HG02610 (cell line): ENCODE results near the gene EMP3.
"Not testable (repeated sequence)": the region's sequence is repeated elsewhere in the genome, so short reads cannot be mapped to it uniquely, and the experiment has no call there.

Source experiments
- ATAC-seq: cut with Tn5 transposase; IDR thresholded peaks from one replicate; pipeline ENCODE4 v1.9.1; 2021; ENCODE audit warnings: mild to moderate bottlenecking, moderate library complexity; ENCODE audit not compliant: unreplicated experiment

The EMP3 gene, protein sequence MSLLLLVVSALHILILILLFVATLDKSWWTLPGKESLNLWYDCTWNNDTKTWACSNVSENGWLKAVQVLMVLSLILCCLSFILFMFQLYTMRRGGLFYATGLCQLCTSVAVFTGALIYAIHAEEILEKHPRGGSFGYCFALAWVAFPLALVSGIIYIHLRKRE

DNA sequence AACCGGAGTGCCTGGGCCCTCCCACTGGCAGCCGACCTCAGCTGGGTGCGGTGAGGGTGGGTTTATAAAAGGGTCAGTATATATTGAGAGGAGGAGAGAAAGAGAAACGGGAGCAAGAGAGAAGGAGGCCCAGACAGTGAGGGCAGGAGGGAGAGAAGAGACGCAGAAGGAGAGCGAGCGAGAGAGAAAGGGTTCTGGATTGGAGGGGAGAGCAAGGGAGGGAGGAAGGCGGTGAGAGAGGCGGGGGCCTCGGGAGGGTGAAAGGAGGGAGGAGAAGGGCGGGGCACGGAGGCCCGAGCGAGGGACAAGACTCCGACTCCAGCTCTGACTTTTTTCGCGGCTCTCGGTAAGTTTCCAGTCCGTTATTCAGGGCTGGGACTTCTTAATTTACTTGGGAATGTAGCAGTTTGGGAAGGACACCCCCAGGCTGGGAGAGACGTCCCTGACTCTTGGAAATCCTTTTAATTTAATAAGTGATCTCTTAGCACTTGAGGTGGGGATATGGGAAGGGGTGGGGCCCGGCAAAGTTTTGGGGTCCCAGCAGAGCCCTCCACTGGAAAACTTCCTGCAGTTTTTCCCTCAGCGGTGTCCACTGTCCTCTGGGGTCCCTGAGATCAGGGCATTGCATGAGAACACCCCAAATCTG, at the start of gene EMP3:
TSS of gene EMP3 (plus strand) at position 288 of the 646 bp plus-strand sequence. CDS start 1,293 bp downstream, outside the sequence.
- no peak for ATAC-seq

- no peak for ATAC-seq
Observed at GRCh38 chr19:48279747-48280146, 45.6 kb upstream of the EMP3 start.

- ATAC-seq = no peak
Observed at GRCh38 chr19:48283908-48284307, 41.4 kb upstream of the EMP3 start.

DNA sequence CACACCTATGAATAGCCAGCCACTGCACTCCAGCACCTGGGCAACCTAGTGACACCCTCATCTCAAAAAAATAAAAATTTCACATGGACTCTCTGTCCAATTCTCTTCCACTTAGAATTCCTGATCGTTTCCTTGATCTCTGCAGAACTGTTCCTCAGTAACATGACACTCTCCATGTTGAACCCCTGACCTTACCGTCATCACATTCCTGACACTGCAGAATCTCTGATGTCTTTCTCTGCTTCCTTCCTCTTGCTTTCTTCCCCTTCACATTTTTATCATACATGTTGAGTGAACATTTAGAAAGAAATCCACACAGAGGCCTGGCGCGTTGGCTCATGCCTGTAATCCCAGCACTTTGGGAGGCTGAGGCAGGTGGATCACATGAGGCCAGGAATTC, 40.5 kb upstream of the EMP3 start:
- no peak for ATAC-seq

DNA sequence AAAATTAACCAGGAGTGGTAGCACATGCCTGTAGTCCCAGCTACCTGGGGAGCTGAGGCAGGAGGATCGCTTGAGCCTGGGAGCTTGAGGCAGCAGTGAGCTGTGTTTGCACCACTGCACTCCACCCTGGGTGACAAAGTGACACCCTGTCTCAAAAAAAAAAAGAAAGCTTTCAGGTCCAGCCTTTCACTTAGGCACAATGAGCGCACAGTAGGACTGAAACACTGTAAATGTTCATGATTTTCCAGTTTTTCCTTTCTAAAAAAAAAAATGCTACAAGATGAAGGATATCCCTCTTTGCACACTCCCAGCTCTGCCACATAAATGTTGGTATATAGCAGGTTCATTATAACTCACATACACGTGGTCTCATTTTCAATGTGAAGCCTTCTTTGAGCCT, 37.6 kb upstream of the EMP3 start:
- ATAC-seq = no peak

- ATAC-seq = no peak
Observed at GRCh38 chr19:48290401-48290770, 35.0 kb upstream of the EMP3 start.

DNA sequence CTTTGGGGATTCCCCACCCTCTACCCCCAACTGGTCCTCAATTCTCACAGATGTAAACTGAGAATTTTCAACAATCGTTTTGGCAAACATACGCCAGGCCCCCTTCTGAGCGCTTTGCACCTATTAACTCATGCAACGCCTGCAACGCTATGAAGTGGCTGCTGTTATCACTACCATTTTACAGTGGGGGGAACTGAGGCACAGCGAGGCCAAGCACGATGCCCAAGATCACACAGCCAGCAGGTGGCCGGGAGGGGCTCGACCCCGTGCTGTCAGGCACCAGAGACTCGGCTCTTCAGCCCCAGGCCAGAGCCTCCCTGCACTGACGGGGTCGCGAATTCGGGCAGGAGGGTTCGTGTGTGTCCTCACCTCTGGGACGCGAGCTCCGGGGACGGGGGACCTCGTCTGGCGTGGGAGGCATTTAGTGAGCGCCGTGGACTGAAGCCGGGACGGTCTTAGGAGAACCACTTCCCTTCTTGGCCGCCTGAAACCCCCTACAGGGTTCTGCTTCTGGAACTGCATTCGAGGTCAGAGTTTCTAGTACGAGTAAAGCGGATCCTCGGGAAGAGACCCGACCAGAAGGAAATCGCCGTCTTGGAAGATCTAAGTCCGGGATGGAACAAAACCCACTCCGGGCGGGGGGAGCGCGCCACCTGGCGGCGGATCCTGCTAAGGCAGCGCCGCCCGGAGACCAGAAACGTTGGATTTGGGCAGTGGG, 34.4 kb upstream of the EMP3 start:
- no peak for ATAC-seq

DNA sequence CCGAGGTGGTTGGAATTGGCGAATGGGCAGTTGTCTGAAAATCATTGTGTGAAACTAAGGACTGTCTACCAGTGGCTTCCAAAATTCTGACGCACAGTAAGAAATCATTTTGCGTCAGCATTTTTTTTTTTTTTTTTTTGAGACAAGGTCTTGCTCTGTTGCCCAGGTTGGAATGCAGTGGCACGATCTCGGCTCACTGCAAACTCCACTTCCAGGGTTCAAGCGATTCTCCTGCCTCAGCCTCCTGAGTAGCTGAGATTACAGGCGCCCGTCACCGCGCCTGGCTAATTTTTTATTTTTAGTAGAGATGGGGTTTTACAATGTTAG, 33.9 kb upstream of the EMP3 start:
- not testable (repeated sequence) for ATAC-seq

GRCh38 chr19:48292798-48293197, 32.6 kb upstream of the EMP3 start:
- ATAC-seq = no peak

GRCh38 chr19:48295458-48295857, 29.9 kb upstream of the EMP3 start:
- ATAC-seq = no peak

GRCh38 chr19:48296963-48297734, 28.2 kb upstream of the EMP3 start:
- no peak for ATAC-seq

DNA sequence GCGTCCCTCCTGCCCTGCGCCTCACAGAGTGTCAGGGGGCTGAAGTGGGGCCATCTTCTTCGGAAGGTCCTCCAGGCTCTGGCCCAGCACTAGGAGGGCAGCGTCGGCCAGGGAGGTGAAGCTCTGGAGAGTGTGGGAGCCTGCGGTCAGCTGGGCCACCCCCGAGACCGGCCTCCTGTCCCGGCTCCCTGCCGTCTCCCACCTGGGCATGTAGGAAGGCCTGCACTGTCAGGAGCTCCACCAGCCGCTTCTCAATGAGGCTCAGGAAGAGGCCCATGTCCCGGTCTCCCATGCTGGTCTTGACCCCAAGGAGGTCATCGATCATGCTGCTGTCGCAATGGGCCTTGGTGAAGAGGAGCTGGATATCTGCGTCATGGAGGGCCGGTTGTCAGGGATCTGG, 27.4 kb upstream of the EMP3 start:
- ATAC-seq = no peak

DNA sequence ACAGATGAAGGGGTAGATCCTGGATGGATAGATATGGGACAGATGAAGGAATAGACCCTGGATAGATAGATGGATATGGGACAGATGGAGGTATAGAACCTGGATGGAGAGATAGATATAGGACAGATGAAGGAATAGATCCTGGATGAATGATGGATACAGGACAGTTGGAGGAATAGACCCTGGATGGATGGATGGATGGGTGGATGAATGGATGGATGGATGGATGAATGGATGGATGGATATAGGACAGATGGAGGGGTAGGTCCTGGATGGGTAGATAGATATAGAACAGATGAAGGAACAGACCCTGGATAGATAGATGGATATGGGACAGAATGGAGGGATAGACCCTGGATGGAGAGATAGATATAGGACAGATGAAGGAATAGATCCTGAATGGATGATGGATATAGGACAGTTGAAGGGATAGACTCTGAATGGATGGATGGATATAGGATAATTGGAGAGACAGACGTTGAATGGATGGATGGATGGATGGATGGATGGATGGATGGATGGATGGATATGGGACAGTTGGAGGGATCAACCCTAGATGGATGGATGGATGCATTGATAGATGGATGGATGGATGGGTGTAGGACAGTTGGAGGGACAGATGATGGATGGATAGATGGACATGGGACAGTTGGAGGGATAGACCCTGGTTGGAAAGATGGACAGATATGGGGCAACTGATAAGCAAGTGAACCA, 23.3 kb upstream of the EMP3 start:
- ATAC-seq = no peak

GRCh38 chr19:48302600-48302959, 22.8 kb upstream of the EMP3 start:
- no peak for ATAC-seq

DNA sequence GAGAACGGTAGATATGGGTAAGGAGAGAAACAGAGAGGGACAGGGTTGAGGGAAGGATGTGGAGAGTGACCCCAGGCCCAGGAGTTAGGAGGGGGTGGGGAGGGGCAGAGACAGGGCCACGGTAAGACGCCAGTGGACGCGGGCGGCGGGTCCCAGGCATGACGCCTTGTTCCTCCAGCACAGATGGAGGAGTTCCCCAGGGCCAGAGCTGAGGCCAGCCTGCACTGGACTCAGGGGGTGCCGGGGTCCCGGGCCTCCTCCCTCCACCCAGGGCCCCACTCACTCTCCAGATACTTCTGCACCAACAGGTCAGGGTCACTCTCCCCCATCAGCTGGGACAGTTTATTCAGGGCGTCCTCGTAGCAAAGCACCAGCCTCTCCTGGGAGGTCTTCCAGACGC, 22.0 kb upstream of the EMP3 start:
- ATAC-seq = no peak

DNA sequence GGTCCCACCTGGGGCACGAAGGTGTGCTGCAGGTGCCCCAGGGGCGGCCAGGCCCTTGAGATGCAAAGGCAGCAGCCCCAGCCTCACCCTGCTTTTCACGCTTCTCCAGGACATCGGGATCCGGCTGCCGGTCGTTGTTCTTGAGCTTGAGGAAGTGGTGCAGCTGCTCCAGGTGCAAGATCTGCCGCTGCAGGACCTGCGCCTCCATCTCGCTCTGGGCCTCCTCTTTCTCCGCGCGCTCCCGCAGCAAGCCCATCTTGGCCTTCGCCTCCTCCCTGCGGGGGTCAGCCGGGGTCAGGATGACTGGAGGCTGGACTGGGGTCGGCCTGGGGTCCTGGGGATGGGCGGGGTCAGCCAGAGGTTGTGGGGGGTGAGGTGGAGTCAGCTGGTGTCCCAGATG, 21.5 kb upstream of the EMP3 start:
- no peak for ATAC-seq

DNA sequence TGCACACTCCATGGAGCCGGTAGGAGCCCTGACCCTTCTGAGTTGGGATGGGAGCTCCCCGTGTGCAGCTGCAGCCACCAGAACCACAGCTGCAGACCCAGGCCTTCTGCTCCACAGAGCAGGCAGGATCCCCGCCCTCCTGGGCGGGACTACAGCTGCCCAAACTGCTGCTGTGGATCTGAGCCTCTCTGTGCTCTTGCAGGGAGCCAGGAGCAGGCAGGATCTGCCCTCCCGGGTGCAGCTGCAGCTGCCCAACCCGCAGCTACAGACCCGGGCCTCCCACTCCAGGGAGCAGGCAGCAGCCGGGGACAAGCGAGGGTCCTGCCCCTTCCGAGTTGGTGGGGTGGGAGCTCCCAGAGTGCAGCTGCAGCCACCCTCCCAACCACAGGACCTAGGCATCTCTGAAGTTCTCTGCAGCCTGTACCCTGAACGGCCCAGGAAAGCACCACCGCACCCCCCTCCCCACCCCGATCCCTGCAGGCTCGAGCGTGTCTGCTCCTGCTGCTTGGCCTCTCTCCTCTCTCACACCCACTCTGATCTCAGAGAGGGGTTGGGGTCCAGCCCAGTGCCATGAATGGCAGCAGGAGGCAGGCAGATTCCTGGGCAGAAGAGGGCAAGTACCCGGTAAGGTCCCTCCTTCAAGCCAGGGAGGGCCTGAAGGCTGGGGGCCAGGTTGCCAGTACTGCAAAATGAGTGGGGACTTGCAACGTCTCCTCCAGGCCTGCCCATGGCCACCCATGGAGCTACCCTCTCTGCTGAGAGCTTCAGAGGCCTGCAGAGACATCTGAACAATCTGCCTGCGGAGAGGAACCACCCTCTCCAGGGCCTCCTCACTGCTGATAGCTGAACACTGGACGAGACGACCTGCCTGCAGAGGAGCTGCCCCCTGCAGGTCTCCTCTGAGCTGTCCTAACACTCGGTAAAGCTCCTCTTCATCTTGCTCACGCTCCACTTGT, 16.4 kb upstream of the EMP3 start:
- ATAC-seq = no peak

GRCh38 chr19:48309731-48310130, 15.6 kb upstream of the EMP3 start:
- ATAC-seq = not testable (repeated sequence)

DNA sequence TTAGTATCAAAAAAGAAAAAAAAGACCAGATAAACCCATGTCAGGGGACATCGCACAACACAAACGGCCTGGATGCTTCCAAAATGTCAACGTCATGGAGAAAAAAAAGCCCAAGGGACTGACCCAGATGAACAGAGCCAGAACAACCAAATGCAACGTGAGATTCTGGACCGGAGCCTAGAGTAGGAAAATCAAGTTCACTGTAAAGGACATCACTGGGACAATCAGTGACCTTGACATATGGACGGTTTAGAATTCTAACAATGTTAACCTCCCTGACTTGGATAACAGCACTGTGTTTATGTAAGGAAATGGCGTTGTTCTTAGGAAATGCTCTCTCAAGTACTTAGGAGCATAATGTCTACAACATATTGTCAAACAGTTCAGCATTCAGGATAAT, 15.1 kb upstream of the EMP3 start:
- ATAC-seq = no peak

- no peak for ATAC-seq
Observed at GRCh38 chr19:48311384-48311783, 14.0 kb upstream of the EMP3 start.
